HCT116 (cell line): ENCODE measurements around the gene ASIC1. TPM values are rescaled to one million over a fixed set of nuclear protein-coding genes. Genes with fewer than 3 reads are reported as not detected.
A peak's percentile ranks its signal among the peaks of the same experiment; 100 is the strongest.

Source experiments
- ATAC-seq: fragments of 200-7000 bp; cut with Tn5 transposase; 2 replicates; pipeline ENCODE4 v1.9.1; 2020; ENCODE audit warnings: mild to moderate bottlenecking, moderate library complexity
- BruUV-seq: library from RNA; stranded (reverse); fragments of 400-500 nt; replicated peaks from 2 replicates; lab custom pipeline; 2021; lab: Mats Ljungman, UMichigan
- CTCF ChIA-PET: fragments of 300-600 bp; sonication (Branson Sonifier 250); formaldehyde crosslinking; loops from one replicate; lab custom pipeline; 2021; ENCODE audit warnings: antibody characterized with exemption; lab: Charles Lee
- POLR2A ChIA-PET: fragments of 300-600, 350-600 bp; sonication (Branson Sonifier 250); formaldehyde crosslinking; loops from one replicate; lab custom pipeline; 2021; ENCODE audit warnings: antibody characterized with exemption; lab: Charles Lee
- RAD21 ChIA-PET, 2 experiments: fragments of 300-600 bp; sonication (Branson Sonifier 250); formaldehyde crosslinking; loops; one replicate each; lab custom pipeline; 2023; ENCODE audit warnings: low total read pairs in 2 of 2; ENCODE audit not compliant: uncharacterized antibody in 2 of 2, unreplicated experiment in 2 of 2, low non-redundant PET in 1 of 2; lab: Charles Lee
- DNase-seq: peaks from one replicate; pipeline ENCODE4 v3.0.0-alpha.2; 2010; ENCODE audit warnings: low read depth, low spot score
- H2AFZ ChIP-seq: fragments of 200-600 bp; shearing (Covaris generic), sonication (generic); 2 replicates; pipeline ENCODE4 v1.6.1; 2017; ENCODE audit warnings: low read depth, mixed run types, mixed read lengths, antibody characterized with exemption, low read length; ENCODE audit not compliant: poor library complexity, severe bottlenecking
- H3K27ac ChIP-seq: 2 replicates; pipeline ENCODE4 v1.5.1; 2012; ENCODE audit warnings: low read depth, low read length
- H3K27me3 ChIP-seq: fragments of 200-600 bp; sonication (generic); 2 replicates; pipeline ENCODE4 v1.6.1; 2016; ENCODE audit warnings: mixed run types, low read length, mixed read lengths; ENCODE audit not compliant: insufficient read depth
- H3K36me3 ChIP-seq, 2 experiments: fragments of 200-500 bp in 1 of 2; fragments of 200-600 bp in 1 of 2; sonication (Bioruptor generic) in 1 of 2; sonication (generic) in 1 of 2; 2 replicates each; pipeline versions ENCODE4 v1.5.1 to v1.6.1; 2014 to 2016; ENCODE audit warnings: low read length in 2 of 2, inconsistent platforms in 1 of 2, mixed read lengths in 1 of 2, mixed run types in 1 of 2; ENCODE audit not compliant: insufficient read depth in 2 of 2, control insufficient read depth in 1 of 2
- H3K4me1 ChIP-seq, 2 experiments: fragments of 200-600 bp in 1 of 2; sonication (generic) in 1 of 2; 2 replicates each; pipeline versions ENCODE4 v1.5.1 to v1.6.1; 2012 to 2017; ENCODE audit warnings: low read length in 2 of 2, inconsistent platforms in 1 of 2, mild to moderate bottlenecking in 1 of 2, mixed read lengths in 1 of 2, mixed run types in 1 of 2, moderate library complexity in 1 of 2; ENCODE audit not compliant: insufficient read depth in 2 of 2, control insufficient read depth in 1 of 2
- H3K4me2 ChIP-seq: fragments of 200-600 bp; sonication (generic); 2 replicates; pipeline ENCODE4 v1.6.1; 2017; ENCODE audit warnings: mixed run types, low read length, mixed read lengths
- H3K4me3 ChIP-seq, 2 experiments: fragments of 200-600 bp in 1 of 2; sonication (generic) in 1 of 2; replicated peaks in 1 of 2; 2 replicates each; pipeline ENCODE4 v1.5.1; 2011 to 2016; ENCODE audit warnings: low read length in 2 of 2, control low read depth in 1 of 2, low read depth in 1 of 2, mild to moderate bottlenecking in 1 of 2, mixed read lengths in 1 of 2, mixed run types in 1 of 2
- H3K79me2 ChIP-seq: fragments of 200-600 bp; sonication (generic); 2 replicates; pipeline ENCODE4 v1.6.1; 2017; ENCODE audit warnings: mild to moderate bottlenecking, mixed run types, low read length, moderate library complexity, mixed read lengths; ENCODE audit not compliant: insufficient read depth
- H3K9ac ChIP-seq: fragments of 200-600 bp; sonication (generic); 2 replicates; pipeline ENCODE4 v1.6.1; 2016; ENCODE audit warnings: low read length, mixed read lengths
- H3K9me2 ChIP-seq: fragments of 200-600 bp; sonication (generic), shearing (Covaris generic); 2 replicates; pipeline ENCODE4 v1.6.1; 2017; ENCODE audit warnings: mixed run types, mild to moderate bottlenecking, moderate library complexity; ENCODE audit not compliant: insufficient read depth
- H3K9me3 ChIP-seq, 2 experiments: fragments of 200-500 bp in 1 of 2; fragments of 200-600 bp in 1 of 2; sonication (Bioruptor generic) in 1 of 2; sonication (generic) in 1 of 2; 2 replicates each; pipeline ENCODE4 v1.6.1; 2014 to 2017; ENCODE audit warnings: low read length in 2 of 2, mixed read lengths in 2 of 2, inconsistent platforms in 1 of 2, low read depth in 1 of 2, mild to moderate bottlenecking in 1 of 2, mixed run types in 1 of 2, moderate library complexity in 1 of 2; ENCODE audit not compliant: control insufficient read depth in 1 of 2, insufficient read depth in 1 of 2
- H4K20me1 ChIP-seq: fragments of 200-600 bp; sonication (generic), shearing (Covaris generic); 2 replicates; pipeline ENCODE4 v1.6.1; 2017; ENCODE audit warnings: mixed run types, mild to moderate bottlenecking, moderate library complexity; ENCODE audit not compliant: insufficient read depth
- ELF1 ChIP-seq: IDR thresholded peaks from 2 replicates; pipeline ENCODE4 v1.6.1; 2012; ENCODE audit warnings: low read depth, borderline replicate concordance
- EZH2 ChIP-seq: fragments of 200-600 bp; sonication (generic); IDR thresholded peaks from 2 replicates; pipeline ENCODE4 v1.6.1; 2017; ENCODE audit warnings: antibody characterized with exemption, mixed run types
- RAD21 ChIP-seq: IDR thresholded peaks from 2 replicates; pipeline ENCODE4 v1.6.1; 2012; ENCODE audit warnings: low read depth, mild to moderate bottlenecking
- SP1 ChIP-seq: IDR thresholded peaks from 2 replicates; pipeline ENCODE4 v1.6.1; 2012; ENCODE audit warnings: low read depth
- ZFX ChIP-seq: fragments of 450-650 bp; IDR thresholded peaks from 2 replicates; pipeline ENCODE4 v1.6.1; 2017
- intact Hi-C: fragments of 100-400 bp; cut with micrococcal nuclease; formaldehyde crosslinking; loops from 2 replicates; pipeline ENCODE4 v1.10.0; 2022
- total RNA-seq: library from RNA; stranded (reverse); gene quantifications from one replicate; pipeline ENCODE4 v1.2.1, GENCODE V29; 2021; ENCODE audit not compliant: unreplicated experiment
- TF ChIP-seq, protein P1 (sequence below): IDR thresholded peaks from 2 replicates; pipeline ENCODE4 v1.6.1; 2012; ENCODE audit warnings: low read depth

The ASIC1 gene
- total RNA-seq, 1 experiment from 2014 or later: 28.9 TPM

- intact Hi-C loops: loop anchor here (5.0 to 10.0 kb wide), 2 partner anchors 226 to 319 kb away; partner anchors contain the start of gene LARP4
- BruUV-seq: no TSS peak
- H3K36me3 ChIP-seq: peaks cover 30 to 45% of the 10 kb centered on the region in 2 experiments
- TF ChIP-seq RAD21: no peak
- TF ChIP-seq ZFX: no peak
- TF ChIP-seq ELF1: no peak
- peaks cover 4% of the 10 kb centered on the region; the same call in 1 of the 2 replicates for H4K20me1 ChIP-seq
- H3K27me3 ChIP-seq: no peaks in the 10 kb centered on the region
- ATAC-seq: no peak
- no peak overlapping the region for H2AFZ ChIP-seq
- no peaks in the 10 kb centered on the region for H3K9me3 ChIP-seq
- H3K79me2 ChIP-seq: peaks cover 15% of the 10 kb centered on the region
- peak overlapping the region; percentile 70 to 77 for H3K4me3 ChIP-seq
- H3K9ac ChIP-seq: peak overlapping the region; percentile 77
- CTCF ChIA-PET: interaction anchor here (2.6 to 2.8 kb wide), 2 partner anchors 25 to 90 kb away, joined by 12 to 33 read pairs; partner anchors contain the start of gene COX14
- peak overlapping the region; percentile 85 for H3K4me2 ChIP-seq
- no peaks in the 10 kb centered on the region for H3K9me2 ChIP-seq
- H3K4me1 ChIP-seq: peaks cover 5 to 21% of the 10 kb centered on the region in 2 experiments
- RAD21 ChIA-PET: no interaction called here
- POLR2A ChIA-PET: no interaction called here
- H3K27ac ChIP-seq: peak overlapping the region; percentile 54
- DNase-seq: no peak
Measured at GRCh38 chr12:50086148-50086547, 28.8 kb downstream of the ASIC1 start.

DNA sequence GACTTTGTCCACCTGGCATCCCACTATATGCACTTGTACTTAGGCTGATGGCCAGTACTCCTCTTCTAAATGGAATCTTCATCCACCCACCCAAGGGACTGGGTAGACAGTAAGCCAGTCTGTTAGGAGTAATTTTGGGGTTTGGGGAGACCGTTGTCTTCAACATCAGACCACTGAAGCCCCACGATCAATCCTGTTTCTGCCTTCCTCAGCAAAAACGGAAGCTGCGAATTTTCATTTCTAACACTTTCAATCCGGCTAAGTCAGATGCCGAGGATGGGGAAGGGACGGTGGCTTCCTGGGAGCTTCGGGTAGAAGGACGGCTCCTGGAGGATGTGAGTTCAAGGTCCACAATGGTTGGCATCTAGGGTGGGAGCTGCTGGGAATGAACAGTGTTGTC, 29.8 kb downstream of the ASIC1 start:
- no peak for DNase-seq
- Histone ChIP-seq H3K36me3 (peaks cover 35 to 51% of the 10 kb centered on the region in 2 experiments), H3K9ac (no peak overlapping the region), H3K79me2 (peaks cover 15% of the 10 kb centered on the region), H2AFZ (no peak overlapping the region), H3K9me3 (no peaks in the 10 kb centered on the region), H3K9me2 (no peaks in the 10 kb centered on the region), H3K27me3 (no peaks in the 10 kb centered on the region), H3K4me3 (no peak overlapping the region), H3K4me1 (peaks cover 5 to 21% of the 10 kb centered on the region in 2 experiments), H3K4me2 (no peak overlapping the region), H4K20me1 (peaks cover 4% of the 10 kb centered on the region; the same call in 1 of the 2 replicates), H3K27ac (no peak overlapping the region)
- CTCF ChIA-PET: interaction anchor here (2.1 to 2.8 kb wide), 2 partner anchors 24 to 89 kb away, joined by 10 to 16 read pairs; partner anchors contain the start of gene COX14
- RAD21 ChIA-PET: no interaction called here
- intact Hi-C loops: loop anchor here (5.0 to 10.0 kb wide), 2 partner anchors 225 to 318 kb away; partner anchors contain the start of gene LARP4
- no peak for ATAC-seq
- TF ChIP-seq EZH2 (no peak), ZFX (no peak), SP1 (no peak)
- TF ChIP-seq, protein P1, sequence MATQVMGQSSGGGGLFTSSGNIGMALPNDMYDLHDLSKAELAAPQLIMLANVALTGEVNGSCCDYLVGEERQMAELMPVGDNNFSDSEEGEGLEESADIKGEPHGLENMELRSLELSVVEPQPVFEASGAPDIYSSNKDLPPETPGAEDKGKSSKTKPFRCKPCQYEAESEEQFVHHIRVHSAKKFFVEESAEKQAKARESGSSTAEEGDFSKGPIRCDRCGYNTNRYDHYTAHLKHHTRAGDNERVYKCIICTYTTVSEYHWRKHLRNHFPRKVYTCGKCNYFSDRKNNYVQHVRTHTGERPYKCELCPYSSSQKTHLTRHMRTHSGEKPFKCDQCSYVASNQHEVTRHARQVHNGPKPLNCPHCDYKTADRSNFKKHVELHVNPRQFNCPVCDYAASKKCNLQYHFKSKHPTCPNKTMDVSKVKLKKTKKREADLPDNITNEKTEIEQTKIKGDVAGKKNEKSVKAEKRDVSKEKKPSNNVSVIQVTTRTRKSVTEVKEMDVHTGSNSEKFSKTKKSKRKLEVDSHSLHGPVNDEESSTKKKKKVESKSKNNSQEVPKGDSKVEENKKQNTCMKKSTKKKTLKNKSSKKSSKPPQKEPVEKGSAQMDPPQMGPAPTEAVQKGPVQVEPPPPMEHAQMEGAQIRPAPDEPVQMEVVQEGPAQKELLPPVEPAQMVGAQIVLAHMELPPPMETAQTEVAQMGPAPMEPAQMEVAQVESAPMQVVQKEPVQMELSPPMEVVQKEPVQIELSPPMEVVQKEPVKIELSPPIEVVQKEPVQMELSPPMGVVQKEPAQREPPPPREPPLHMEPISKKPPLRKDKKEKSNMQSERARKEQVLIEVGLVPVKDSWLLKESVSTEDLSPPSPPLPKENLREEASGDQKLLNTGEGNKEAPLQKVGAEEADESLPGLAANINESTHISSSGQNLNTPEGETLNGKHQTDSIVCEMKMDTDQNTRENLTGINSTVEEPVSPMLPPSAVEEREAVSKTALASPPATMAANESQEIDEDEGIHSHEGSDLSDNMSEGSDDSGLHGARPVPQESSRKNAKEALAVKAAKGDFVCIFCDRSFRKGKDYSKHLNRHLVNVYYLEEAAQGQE: no peak
- BruUV-seq: no TSS peak
- POLR2A ChIA-PET: interaction anchor here (0.9 kb wide), 1 partner anchor 80 kb away, joined by 3 read pairs; the partner anchor contains the start of gene CERS5
